Aorta (tissue), 5 donors: Measurements from ENCODE around the gene ARPC5. TPM values are rescaled to one million over a fixed set of nuclear protein-coding genes. Genes with fewer than 3 reads are reported as not detected.
"Not testable (repeated sequence)": the region's sequence is repeated elsewhere in the genome, so short reads cannot be mapped to it uniquely, and the experiment has no call there.

ENCODE experiments used
- ATAC-seq: fragments of 200-7000 bp; cut with Tn5 transposase; one replicate; pipeline ENCODE4 v1.9.1; 2022; ENCODE audit warnings: moderate library complexity; ENCODE audit not compliant: low FRiP score
- DNase-seq, 2 donors: peaks; one replicate each; pipeline ENCODE4 v3.0.0-alpha.2; 2020
- H3K27ac ChIP-seq, 2 donors: one replicate each; pipeline ENCODE4 v1.5.1; 2013; ENCODE audit warnings: low read length in 2 of 2, mild to moderate bottlenecking in 2 of 2, moderate library complexity in 2 of 2, control low read depth in 1 of 2, inconsistent platforms in 1 of 2, low read depth in 1 of 2
- H3K27me3 ChIP-seq, 2 donors: one replicate each; pipeline ENCODE4 v1.6.1; 2013; ENCODE audit warnings: control low read depth in 1 of 2, low read length in 1 of 2, mild to moderate bottlenecking in 1 of 2, moderate library complexity in 1 of 2; ENCODE audit not compliant: insufficient read depth in 2 of 2, control insufficient read depth in 1 of 2
- H3K36me3 ChIP-seq, 2 donors: one replicate each; pipeline ENCODE4 v1.6.1; 2013; ENCODE audit warnings: control low read depth in 1 of 2, low read length in 1 of 2, mild to moderate bottlenecking in 1 of 2; ENCODE audit not compliant: insufficient read depth in 2 of 2, control insufficient read depth in 1 of 2
- H3K4me1 ChIP-seq, 2 donors: one replicate each; pipeline ENCODE4 v1.6.1; 2013; ENCODE audit warnings: low read length in 2 of 2, control low read depth in 1 of 2, mild to moderate bottlenecking in 1 of 2, moderate library complexity in 1 of 2; ENCODE audit not compliant: insufficient read depth in 2 of 2, control insufficient read depth in 1 of 2
- H3K4me3 ChIP-seq, 2 donors: one replicate each; pipeline ENCODE4 v1.5.1; 2013; ENCODE audit warnings: low read length in 2 of 2, control low read depth in 1 of 2, mild to moderate bottlenecking in 1 of 2
- H3K9me3 ChIP-seq: one replicate; pipeline ENCODE4 v1.6.1; 2013; ENCODE audit warnings: mild to moderate bottlenecking, low read length; ENCODE audit not compliant: control insufficient read depth
- WGBS, 2 donors: extraction: QIAGEN DNeasy Blood & Tissue Kit; methylation state at CpG; one replicate each; pipeline ENCODE4 v1.1.7; 2013; 5-methylcytosine and 5-hydroxymethylcytosine counted together
- intact Hi-C, 2 donors: fragments of 100-400 bp; cut with DNase I; formaldehyde crosslinking; loops; one replicate each; pipeline versions ENCODE4 v1.14.2 to v1.15.0; 2022
- long read RNA-seq, 2 donors: library from polyadenylated mRNA; unstranded; transcript quantifications; one replicate each; pipeline ENCODE4 v2.0.0, GENCODE V29; 2020 to 2021
- polyA plus RNA-seq, 2 donors: library from polyadenylated mRNA; stranded (reverse); fragments of 200-250 nt; gene quantifications; one replicate each; pipeline ENCODE4 v1.2.3, GENCODE V29; 2013
- total RNA-seq, 2 donors: library from RNA; stranded (reverse); fragmentation: NEBNext Ultra II Directional; extraction: Animal tissue kit (Norgen Biotek cat#: 25700); gene quantifications; one replicate each; pipeline ENCODE4 v1.2.1, GENCODE V29; 2021
- donor health status: healthy with polysubstance abuse.
- donor health status: Bipolar disorder and iron deficiency.
- donor health status: DM: no; HTN: no; CAD: no.
- donor health status: DM: no; HTN: no; CAD: no.
- donor health status: DM: yes; HTN: yes; CAD: no.

ARPC5 gene
- total RNA-seq (100 to 1,000 TPM; 115 to 131 TPM), polyA plus RNA-seq (100 to 1,000 TPM in 1 of 2 donors, 10 to 100 TPM in 1; 90.6 to 162 TPM)
- long read RNA-seq, donor 1, full-length matches to known transcripts = 456 of 514 reads
- long read RNA-seq, donor 1, partial matches to known transcripts = 54 of 514 reads
- long read RNA-seq, donor 1, other reads (novel, unspliced or antisense) = 4 of 514 reads
- long read RNA-seq, donor 2, full-length matches to known transcripts = 99 of 112 reads
- long read RNA-seq, donor 2, partial matches to known transcripts = 9 of 112 reads
- long read RNA-seq, donor 2, other reads (novel, unspliced or antisense) = 4 of 112 reads

- peak within 1 kb of the TSS; percentile 60 to 97 for H3K4me3 ChIP-seq
- H3K27me3 ChIP-seq = no peaks in the 10 kb centered on the region
- no peaks in the 10 kb centered on the region for H3K36me3 ChIP-seq
- 0% methylated on average over 57 to 65 of the region's 65 CpGs for WGBS, 2 donors
- intact Hi-C loops = loop anchor here in 1 of 2 donors (1.0 kb wide), 1 partner anchor 164 kb away; no protein-coding TSS in a partner anchor
- ATAC-seq (peak; percentile 98), DNase-seq (peak; percentile 98 to 99)
- peak within 1 kb of the TSS; percentile 85 to 99 for H3K27ac ChIP-seq
- no peaks in the 10 kb centered on the region for H3K9me3 ChIP-seq
- no peaks in the 10 kb centered on the region for H3K4me1 ChIP-seq
These were observed at the start of gene ARPC5 for GRCh38 chr1:183635606-183636333. Gene ARPC5 (minus strand): TSS chr1:183635783. CDS start chr1:183635659, 124 bp downstream.

GRCh38 chr1:183685112-183685713, 49.6 kb upstream of the ARPC5 start:
- Histone ChIP-seq H3K9me3 (no peaks in the 10 kb centered on the region), H3K4me3 (no peak overlapping the region), H3K27ac (no peak overlapping the region), H3K4me1 (no peaks in the 10 kb centered on the region), H3K27me3 (no peaks in the 10 kb centered on the region), H3K36me3 (no peaks in the 10 kb centered on the region)
- ATAC-seq (no peak), DNase-seq (no peak)
- intact Hi-C loops = no loop called here
- 15 to 30% methylated on average over 3 of the region's 3 CpGs for WGBS, 2 donors

DNA sequence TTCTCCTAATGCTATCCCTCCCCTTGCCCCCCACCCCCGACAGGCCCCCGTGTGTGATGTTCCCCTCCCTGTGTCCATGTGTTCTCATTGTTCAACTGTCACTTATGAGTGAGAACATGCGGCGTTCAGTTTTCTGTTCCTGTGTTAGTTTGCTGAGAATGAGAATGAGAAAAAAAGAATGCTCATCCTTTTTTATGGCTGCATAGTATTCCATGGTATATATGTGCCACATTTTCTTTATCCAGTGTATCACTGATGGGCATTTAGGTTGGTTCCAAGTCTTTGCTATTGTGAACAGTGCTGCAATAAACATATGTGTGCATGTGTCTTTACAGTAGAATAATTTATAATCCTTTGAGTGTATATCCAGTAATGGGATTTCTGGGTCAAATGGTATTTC, 43.8 kb upstream of the ARPC5 start:
- H3K4me3 ChIP-seq, H3K27me3 ChIP-seq, H3K27ac ChIP-seq, H3K9me3 ChIP-seq, H3K4me1 ChIP-seq, intact Hi-C loops, ATAC-seq, DNase-seq, H3K36me3 ChIP-seq: not testable (repeated sequence)
- 97 to 98% methylated on average over 4 of the region's 4 CpGs for WGBS, 2 donors

DNA sequence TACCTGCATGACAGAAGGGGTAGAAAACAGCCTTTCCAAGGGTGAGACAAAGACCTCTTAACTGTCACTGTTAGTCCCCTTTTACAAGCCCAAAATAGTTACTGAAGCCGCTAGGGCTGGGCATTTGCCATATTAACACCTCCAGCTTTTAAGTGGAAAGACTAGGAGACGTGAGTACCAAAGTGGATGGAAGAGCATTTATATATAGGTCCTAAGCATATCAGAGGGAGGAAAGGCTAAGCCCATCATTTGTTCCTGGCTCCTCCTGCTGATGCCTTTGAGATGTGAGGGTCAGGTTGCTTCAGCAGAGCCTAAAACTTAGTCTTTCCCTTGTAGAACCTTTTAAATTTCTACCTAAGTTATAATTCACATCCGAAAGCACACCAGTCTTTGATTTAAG, 43.2 kb upstream of the ARPC5 start:
- 87 to 90% methylated on average over 3 of the region's 3 CpGs for WGBS, 2 donors

GRCh38 chr1:183676586-183677189, 41.1 kb upstream of the ARPC5 start:
- WGBS, 2 donors = 54 to 64% methylated on average over 2 of the region's 2 CpGs
- H3K36me3 ChIP-seq = no peaks in the 10 kb centered on the region
- no peaks in the 10 kb centered on the region for H3K9me3 ChIP-seq
- H3K4me1 ChIP-seq = no peaks in the 10 kb centered on the region
- ATAC-seq = no peak
- no peak for DNase-seq
- intact Hi-C loops = no loop called here
- H3K27me3 ChIP-seq = no peaks in the 10 kb centered on the region
- no peak overlapping the region for H3K27ac ChIP-seq
- H3K4me3 ChIP-seq = no peak overlapping the region

More for the DNA sequence above, 43.2 kb upstream of the ARPC5 start:
- H3K27ac ChIP-seq = no peak overlapping the region
- H3K4me3 ChIP-seq = no peak overlapping the region
- no peaks in the 10 kb centered on the region for H3K4me1 ChIP-seq
- H3K36me3 ChIP-seq = no peaks in the 10 kb centered on the region
- H3K9me3 ChIP-seq = no peaks in the 10 kb centered on the region
- no peak for ATAC-seq
- H3K27me3 ChIP-seq = no peaks in the 10 kb centered on the region
- intact Hi-C loops = no loop called here
- no peak for DNase-seq

GRCh38 chr1:183675883-183676585, 40.5 kb upstream of the ARPC5 start:
- intact Hi-C loops = no loop called here
- Histone ChIP-seq H3K4me3 (no peak overlapping the region), H3K4me1 (no peaks in the 10 kb centered on the region), H3K27me3 (no peaks in the 10 kb centered on the region), H3K36me3 (no peaks in the 10 kb centered on the region), H3K9me3 (no peaks in the 10 kb centered on the region), H3K27ac (no peak overlapping the region)
- no peak for ATAC-seq
- DNase-seq = no peak
- 94 to 95% methylated on average over 3 of the region's 3 CpGs for WGBS, 2 donors

DNA sequence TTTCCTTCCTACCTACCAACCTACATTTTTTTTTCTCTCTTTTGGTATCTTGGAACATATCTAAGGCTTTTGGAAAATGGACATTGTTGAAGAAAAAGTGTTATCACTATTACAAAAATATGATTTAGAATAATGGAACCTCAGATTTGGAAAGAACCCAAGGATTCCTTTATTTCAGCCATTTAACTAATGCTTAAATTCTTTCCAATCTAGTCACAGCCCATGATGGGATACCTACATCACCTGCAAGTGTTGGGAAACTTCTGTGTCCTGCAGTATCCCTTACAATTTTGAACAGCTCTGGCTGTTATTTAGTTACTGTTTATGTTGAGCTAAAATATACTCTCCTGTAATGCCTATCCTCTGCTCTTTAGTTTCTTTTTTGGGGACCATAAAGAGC, 39.8 kb upstream of the ARPC5 start:
- H3K4me3 ChIP-seq = no peak overlapping the region
- no peaks in the 10 kb centered on the region for H3K9me3 ChIP-seq
- H3K4me1 ChIP-seq = no peaks in the 10 kb centered on the region
- ATAC-seq = no peak
- H3K36me3 ChIP-seq = no peaks in the 10 kb centered on the region
- H3K27me3 ChIP-seq = no peaks in the 10 kb centered on the region
- intact Hi-C loops = no loop called here
- no peak overlapping the region for H3K27ac ChIP-seq
- no peak for DNase-seq

GRCh38 chr1:183674886-183675285, 39.3 kb upstream of the ARPC5 start:
- Histone ChIP-seq H3K27ac (no peak overlapping the region), H3K36me3 (no peaks in the 10 kb centered on the region), H3K4me1 (no peaks in the 10 kb centered on the region), H3K4me3 (no peak overlapping the region), H3K27me3 (no peaks in the 10 kb centered on the region), H3K9me3 (no peaks in the 10 kb centered on the region)
- intact Hi-C loops = no loop called here
- ATAC-seq (no peak), DNase-seq (no peak)
- 75 to 82% methylated on average over 2 of the region's 2 CpGs for WGBS, 2 donors
